IMR-90 (cell line): Measurements from ENCODE around the gene LGALS9. TPM values are rescaled to one million over a fixed set of nuclear protein-coding genes. Genes with fewer than 3 reads are reported as not detected.

Experiments
- ATAC-seq: fragments of 200-7000 bp; cut with Tn5 transposase; 2 replicates; pipeline ENCODE4 v1.9.1; 2020; ENCODE audit warnings: low read depth, mild to moderate bottlenecking, moderate library complexity
- BruUV-seq: library from RNA; stranded (reverse); fragments of 400-500 nt; replicated peaks from 2 replicates; lab custom pipeline; 2021; lab: Mats Ljungman, UMichigan
- CTCF ChIA-PET: fragments of 300-600 bp; formaldehyde crosslinking; extraction: SDS; loops from one replicate; lab custom pipeline; 2021; ENCODE audit warnings: antibody characterized with exemption; lab: Yijun Ruan, JAX
- POLR2A ChIA-PET: fragments of 300-600 bp; sonication (Branson Sonifier 250); formaldehyde crosslinking; loops from one replicate; lab custom pipeline; 2022; ENCODE audit warnings: antibody characterized with exemption; ENCODE audit not compliant: unreplicated experiment; lab: Charles Lee
- DNase-seq: peaks from one replicate; pipeline ENCODE4 v3.0.0; 2013
- H2AFZ ChIP-seq: replicated peaks from 2 replicates; pipeline ENCODE3; 2013; ENCODE audit warnings: low read length, mild to moderate bottlenecking; ENCODE audit not compliant: poor library complexity
- H2AK5ac ChIP-seq: 2 replicates; pipeline ENCODE4 v1.6.1; 2013; ENCODE audit warnings: low read depth, low read length, inconsistent platforms
- H2AK9ac ChIP-seq: replicated peaks from 2 replicates; pipeline ENCODE3; 2013; ENCODE audit warnings: mild to moderate bottlenecking, low read depth, low read length, moderate library complexity; ENCODE audit not compliant: poor library complexity
- H2BK120ac ChIP-seq: 2 replicates; pipeline ENCODE4 v1.6.1; 2013; ENCODE audit warnings: low read depth, low read length, inconsistent platforms
- H2BK15ac ChIP-seq: 3 replicates; pipeline ENCODE4 v1.6.1; 2013; ENCODE audit warnings: low read depth, low read length, inconsistent platforms
- H2BK20ac ChIP-seq: 2 replicates; pipeline ENCODE4 v1.6.1; 2013; ENCODE audit warnings: low read depth, mild to moderate bottlenecking, inconsistent platforms, low read length, moderate library complexity
- H2BK5ac ChIP-seq: 2 replicates; pipeline ENCODE4 v1.6.1; 2013; ENCODE audit warnings: mild to moderate bottlenecking, low read depth, low read length, inconsistent platforms; ENCODE audit not compliant: poor library complexity, severe bottlenecking
- H3K14ac ChIP-seq: replicated peaks from 2 replicates; pipeline ENCODE4 v1.6.1; 2013; ENCODE audit warnings: low read depth, low read length, inconsistent platforms
- H3K18ac ChIP-seq: 2 replicates; pipeline ENCODE4 v1.6.1; 2013; ENCODE audit warnings: low read depth, low read length, control low read depth
- H3K23ac ChIP-seq: 2 replicates; pipeline ENCODE4 v1.6.1; 2013; ENCODE audit warnings: low read depth, low read length, inconsistent platforms
- H3K27ac ChIP-seq: 2 replicates; pipeline ENCODE4 v1.5.1; 2013; ENCODE audit warnings: mild to moderate bottlenecking, control low read depth, low read length; ENCODE audit not compliant: insufficient read depth
- H3K27me3 ChIP-seq: 2 replicates; pipeline ENCODE4 v1.6.1; 2013; ENCODE audit warnings: low read length; ENCODE audit not compliant: control insufficient read depth, insufficient read depth
- H3K36me3 ChIP-seq: 2 replicates; pipeline ENCODE4 v1.6.1; 2013; ENCODE audit warnings: low read length, mixed read lengths; ENCODE audit not compliant: control insufficient read depth, insufficient read depth
- H3K4ac ChIP-seq: 2 replicates; pipeline ENCODE4 v1.6.1; 2013; ENCODE audit warnings: low read depth, low read length, inconsistent platforms
- H3K4me1 ChIP-seq: 2 replicates; pipeline ENCODE4 v1.6.1; 2013; ENCODE audit warnings: low read length, mixed read lengths; ENCODE audit not compliant: control insufficient read depth, insufficient read depth
- H3K4me2 ChIP-seq: 2 replicates; pipeline ENCODE4 v1.6.1; 2013; ENCODE audit warnings: low read depth, mild to moderate bottlenecking, control low read depth, low read length, moderate library complexity
- H3K4me3 ChIP-seq: 2 replicates; pipeline ENCODE4 v1.5.1; 2013; ENCODE audit warnings: low read depth, mild to moderate bottlenecking, control low read depth, low read length, moderate library complexity; ENCODE audit not compliant: insufficient read depth
- H3K56ac ChIP-seq: 2 replicates; pipeline ENCODE4 v1.6.1; 2013; ENCODE audit warnings: low read length, inconsistent platforms; ENCODE audit not compliant: insufficient read depth; ENCODE audit errors: extremely low read depth
- H3K79me1 ChIP-seq, 2 experiments: 2 replicates each; pipeline ENCODE4 v1.6.1; 2013; ENCODE audit warnings: low read length in 2 of 2, inconsistent platforms in 1 of 2, low read depth in 1 of 2
- H3K9ac ChIP-seq: 2 replicates; pipeline ENCODE4 v1.6.1; 2013; ENCODE audit warnings: low read depth, low read length, control low read depth
- H3K9me1 ChIP-seq: 2 replicates; pipeline ENCODE4 v1.6.1; 2013; ENCODE audit warnings: low read length, inconsistent platforms; ENCODE audit not compliant: insufficient read depth
- H3K9me3 ChIP-seq: 2 replicates; pipeline ENCODE4 v1.6.1; 2013; ENCODE audit warnings: low read length; ENCODE audit not compliant: control insufficient read depth, insufficient read depth
- H4K20me1 ChIP-seq: 2 replicates; pipeline ENCODE4 v1.6.1; 2013; ENCODE audit warnings: low read length, inconsistent platforms; ENCODE audit not compliant: insufficient read depth
- H4K5ac ChIP-seq: 2 replicates; pipeline ENCODE4 v1.6.1; 2013; ENCODE audit warnings: mild to moderate bottlenecking, low read depth, low read length, control low read depth
- H4K8ac ChIP-seq, 2 experiments: 2 replicates each; pipeline ENCODE4 v1.6.1; 2013; ENCODE audit warnings: low read depth in 2 of 2, low read length in 2 of 2, control low read depth in 1 of 2, inconsistent platforms in 1 of 2
- H4K91ac ChIP-seq: 2 replicates; pipeline ENCODE4 v1.6.1; 2013; ENCODE audit warnings: low read depth, low read length, inconsistent platforms; ENCODE audit not compliant: insufficient read depth
- BHLHE40 ChIP-seq: fragments of 150-350 bp; IDR thresholded peaks from 2 replicates; pipeline ENCODE4 v1.6.1; 2016; ENCODE audit warnings: mild to moderate bottlenecking, low read depth, low read length
- CEBPB ChIP-seq: IDR thresholded peaks from 2 replicates; pipeline ENCODE4 v1.6.1; 2012; ENCODE audit warnings: low read depth, low read length, improper control_type of control experiment
- CHD1 ChIP-seq: IDR thresholded peaks from 2 replicates; pipeline ENCODE4 v1.6.1; 2012; ENCODE audit warnings: low read depth, low read length, improper control_type of control experiment
- FOS ChIP-seq: fragments of 150-350 bp; IDR thresholded peaks from 2 replicates; pipeline ENCODE4 v1.6.1; 2016; ENCODE audit warnings: low read depth, low read length
- MAFK ChIP-seq: IDR thresholded peaks from 2 replicates; pipeline ENCODE4 v1.6.1; 2012; ENCODE audit warnings: low read depth, low read length, improper control_type of control experiment
- MAZ ChIP-seq: IDR thresholded peaks from 2 replicates; pipeline ENCODE4 v1.6.1; 2012; ENCODE audit warnings: low read depth, mild to moderate bottlenecking, low read length, improper control_type of control experiment, moderate library complexity, borderline replicate concordance
- MXI1 ChIP-seq: IDR thresholded peaks from 2 replicates; pipeline ENCODE4 v1.6.1; 2012; ENCODE audit warnings: low read depth, mild to moderate bottlenecking, low read length, moderate library complexity, borderline replicate concordance
- NFE2L2 ChIP-seq: fragments of 150-350 bp; IDR thresholded peaks from 2 replicates; pipeline ENCODE4 v1.6.1; 2016; ENCODE audit warnings: low read depth, mild to moderate bottlenecking, low read length
- POLR2A ChIP-seq: IDR thresholded peaks from 2 replicates; pipeline ENCODE4 v1.6.1; 2012; ENCODE audit warnings: mild to moderate bottlenecking, low read depth, low read length
- RAD21 ChIP-seq: IDR thresholded peaks from 2 replicates; pipeline ENCODE4 v1.6.1; 2012; ENCODE audit warnings: low read length, improper control_type of control experiment
- RCOR1 ChIP-seq: IDR thresholded peaks from 2 replicates; pipeline ENCODE4 v1.6.1; 2012; ENCODE audit warnings: mild to moderate bottlenecking, low read length, improper control_type of control experiment; ENCODE audit not compliant: insufficient replicate concordance
- RFX5 ChIP-seq: IDR thresholded peaks from 2 replicates; pipeline ENCODE4 v1.8.0; 2012; ENCODE audit warnings: low read depth, mild to moderate bottlenecking, low read length, moderate library complexity
- SMC3 ChIP-seq: fragments of 150-350 bp; IDR thresholded peaks from 2 replicates; pipeline ENCODE4 v1.6.1; 2016; ENCODE audit warnings: low read depth, mild to moderate bottlenecking, antibody characterized with exemption, low read length, moderate library complexity
- WGBS, 2 experiments: methylation state at CpG; one replicate each; pipeline versions ENCODE4 v1.1.5 to v1.1.7; 2013; ENCODE audit warnings: missing lambda C conversion rate in 2 of 2; ENCODE audit not compliant: insufficient read length in 1 of 2; ENCODE audit errors: extremely low coverage in 2 of 2; 5-methylcytosine and 5-hydroxymethylcytosine counted together
- dilution Hi-C: fragments of 300-500 bp; cut with HindIII; formaldehyde crosslinking; loops from one replicate; pipeline ENCODE4 v1.14.3; 2018; ENCODE audit warnings: low sequenced_read_pairs; ENCODE audit not compliant: unreplicated experiment
- in situ Hi-C: fragments of 300-500 bp; cut with MboI; formaldehyde crosslinking; loops from 3 replicates; pipeline ENCODE4 v1.14.3; 2019; ENCODE audit warnings: low sequenced_read_pairs, inconsistent platforms, mixed read lengths
- intact Hi-C: fragments of 100-400 bp; cut with micrococcal nuclease; formaldehyde crosslinking; loops from 2 replicates; pipeline ENCODE4 v1.10.0; 2022
- polyA plus RNA-seq, 3 experiments: library from polyadenylated mRNA; depleted of rRNA; stranded (reverse); fragments of >200 nt; gene quantifications; 2 replicates each; pipeline ENCODE4 v1.2.3, GENCODE V29; 2012; ENCODE audit warnings: low replicate concordance in 1 of 3
- total RNA-seq: library from RNA; depleted of rRNA; stranded (reverse); fragments of >200 nt; gene quantifications from 2 replicates; pipeline ENCODE4 v1.2.3, GENCODE V29; 2012
- TF ChIP-seq, protein P1 (sequence below): fragments of 150-350 bp; IDR thresholded peaks from 2 replicates; pipeline ENCODE4 v1.6.1; 2017; ENCODE audit warnings: mild to moderate bottlenecking, antibody characterized with exemption, low read length, low read depth
- TF ChIP-seq, protein P2 (sequence below): conservative IDR thresholded peaks from 2 replicates; pipeline ENCODE4 v1.5.1; 2012; ENCODE audit warnings: mild to moderate bottlenecking, low read depth, low read length, improper control_type of control experiment
- TF ChIP-seq, protein P3 (sequence below): fragments of 150-350 bp; IDR thresholded peaks from 2 replicates; pipeline ENCODE4 v1.6.1; 2016; ENCODE audit warnings: low read depth, mild to moderate bottlenecking, low read length, moderate library complexity, borderline replicate concordance

The LGALS9 gene
- total and polyA plus RNA-seq, 2 of the 4 experiments (the other 2 are of a cell fraction): 0.54 to 2.5 TPM

DNA sequence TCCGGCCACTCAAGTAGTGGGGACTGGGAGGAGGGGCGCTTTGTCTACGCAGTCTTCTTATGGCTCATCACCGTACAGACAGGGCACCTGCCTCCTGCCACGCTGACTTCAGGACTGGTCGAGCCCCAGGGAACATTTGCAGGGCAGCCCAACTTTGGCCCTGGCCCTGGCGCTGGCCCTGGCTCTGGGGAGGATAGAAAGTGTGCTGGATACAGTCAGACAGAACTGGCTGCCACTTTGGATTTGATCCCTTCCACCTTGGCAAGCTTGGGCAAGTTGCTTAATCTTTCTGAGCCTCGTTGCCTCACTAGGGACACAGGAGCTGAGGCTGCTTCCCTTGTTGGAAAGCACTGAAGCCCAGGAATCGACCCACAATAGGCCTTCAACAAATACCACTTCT is 13.6 kb downstream of the LGALS9 start:
- Histone ChIP-seq H3K9me1 (no peaks in the 10 kb centered on the region), H3K27ac (no peak overlapping the region), H3K27me3 (no peaks in the 10 kb centered on the region), H4K91ac (no peak overlapping the region), H3K4ac (no peak overlapping the region), H2BK120ac (no peak overlapping the region), H2AK9ac (no peak overlapping the region), H3K9ac (no peak overlapping the region), H3K18ac (no peak overlapping the region), H3K4me3 (no peak overlapping the region), H2BK15ac (no peak overlapping the region), H2BK5ac (no peak overlapping the region), H2AK5ac (no peak overlapping the region), H4K8ac (no peak overlapping the region), H3K23ac (no peak overlapping the region), H3K9me3 (no peaks in the 10 kb centered on the region), H2AFZ (no peak overlapping the region), H3K14ac (no peak overlapping the region), H3K36me3 (peaks cover 12% of the 10 kb centered on the region; the same call in 1 of the 2 replicates), H3K79me1 (no peaks in the 10 kb centered on the region), H3K4me1 (no peaks in the 10 kb centered on the region), H4K5ac (no peak overlapping the region), H2BK20ac (no peak overlapping the region), H3K56ac (no peak overlapping the region), H4K20me1 (no peaks in the 10 kb centered on the region), H3K4me2 (no peak overlapping the region)
- WGBS, 2 experiments: 76% methylated on average over 3 of the region's 9 CpGs; no CpG with 5 or more reads in 1 of the 2 experiments
- dilution Hi-C loops (no loop called here), intact Hi-C loops (no loop called here), in situ Hi-C loops (no loop called here)
- TF ChIP-seq POLR2A (no peak), SMC3 (no peak), MXI1 (no peak), BHLHE40 (no peak), NFE2L2 (no peak), CHD1 (no peak), RAD21 (no peak), MAZ (no peak), MAFK (no peak), RCOR1 (no peak), RFX5 (no peak), FOS (no peak), CEBPB (no peak)
- TF ChIP-seq, protein P1, sequence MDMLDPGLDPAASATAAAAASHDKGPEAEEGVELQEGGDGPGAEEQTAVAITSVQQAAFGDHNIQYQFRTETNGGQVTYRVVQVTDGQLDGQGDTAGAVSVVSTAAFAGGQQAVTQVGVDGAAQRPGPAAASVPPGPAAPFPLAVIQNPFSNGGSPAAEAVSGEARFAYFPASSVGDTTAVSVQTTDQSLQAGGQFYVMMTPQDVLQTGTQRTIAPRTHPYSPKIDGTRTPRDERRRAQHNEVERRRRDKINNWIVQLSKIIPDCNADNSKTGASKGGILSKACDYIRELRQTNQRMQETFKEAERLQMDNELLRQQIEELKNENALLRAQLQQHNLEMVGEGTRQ: no peak
- TF ChIP-seq, protein P2, sequence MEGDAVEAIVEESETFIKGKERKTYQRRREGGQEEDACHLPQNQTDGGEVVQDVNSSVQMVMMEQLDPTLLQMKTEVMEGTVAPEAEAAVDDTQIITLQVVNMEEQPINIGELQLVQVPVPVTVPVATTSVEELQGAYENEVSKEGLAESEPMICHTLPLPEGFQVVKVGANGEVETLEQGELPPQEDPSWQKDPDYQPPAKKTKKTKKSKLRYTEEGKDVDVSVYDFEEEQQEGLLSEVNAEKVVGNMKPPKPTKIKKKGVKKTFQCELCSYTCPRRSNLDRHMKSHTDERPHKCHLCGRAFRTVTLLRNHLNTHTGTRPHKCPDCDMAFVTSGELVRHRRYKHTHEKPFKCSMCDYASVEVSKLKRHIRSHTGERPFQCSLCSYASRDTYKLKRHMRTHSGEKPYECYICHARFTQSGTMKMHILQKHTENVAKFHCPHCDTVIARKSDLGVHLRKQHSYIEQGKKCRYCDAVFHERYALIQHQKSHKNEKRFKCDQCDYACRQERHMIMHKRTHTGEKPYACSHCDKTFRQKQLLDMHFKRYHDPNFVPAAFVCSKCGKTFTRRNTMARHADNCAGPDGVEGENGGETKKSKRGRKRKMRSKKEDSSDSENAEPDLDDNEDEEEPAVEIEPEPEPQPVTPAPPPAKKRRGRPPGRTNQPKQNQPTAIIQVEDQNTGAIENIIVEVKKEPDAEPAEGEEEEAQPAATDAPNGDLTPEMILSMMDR: no peak
- TF ChIP-seq, protein P3, sequence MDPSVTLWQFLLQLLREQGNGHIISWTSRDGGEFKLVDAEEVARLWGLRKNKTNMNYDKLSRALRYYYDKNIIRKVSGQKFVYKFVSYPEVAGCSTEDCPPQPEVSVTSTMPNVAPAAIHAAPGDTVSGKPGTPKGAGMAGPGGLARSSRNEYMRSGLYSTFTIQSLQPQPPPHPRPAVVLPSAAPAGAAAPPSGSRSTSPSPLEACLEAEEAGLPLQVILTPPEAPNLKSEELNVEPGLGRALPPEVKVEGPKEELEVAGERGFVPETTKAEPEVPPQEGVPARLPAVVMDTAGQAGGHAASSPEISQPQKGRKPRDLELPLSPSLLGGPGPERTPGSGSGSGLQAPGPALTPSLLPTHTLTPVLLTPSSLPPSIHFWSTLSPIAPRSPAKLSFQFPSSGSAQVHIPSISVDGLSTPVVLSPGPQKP: no peak
- POLR2A ChIA-PET: no interaction called here
- DNase-seq: no peak
- no peak for ATAC-seq
- no TSS peak for BruUV-seq
- CTCF ChIA-PET: no interaction called here
